HEK293 (cell line): ENCODE measurements around the gene WWOX.
A peak's percentile ranks its signal among the peaks of the same experiment; 100 is the strongest.

Experiments
- CTCF ChIA-PET: fragments of 350-600 bp; formaldehyde crosslinking; extraction: SDS; loops from one replicate; lab custom pipeline; 2021; ENCODE audit warnings: antibody characterized with exemption; lab: Yijun Ruan, JAX
- POLR2A ChIA-PET: fragments of 300-600 bp; formaldehyde crosslinking; extraction: SDS; loops from one replicate; lab custom pipeline; 2020; ENCODE audit warnings: antibody characterized with exemption, inconsistent platforms; lab: Yijun Ruan, JAX
- H3K27ac ChIP-seq: fragments of 200-500 bp; sonication (Bioruptor generic); 2 replicates; pipeline ENCODE4 v1.5.1; 2014; ENCODE audit warnings: low read depth, low read length, control low read depth, inconsistent platforms; ENCODE audit errors: extremely low read depth
- H3K36me3 ChIP-seq, 2 experiments: fragments of 200-500 bp in 1 of 2; sonication (Bioruptor generic) in 1 of 2; 1 replicate in 1 of 2; 2 replicates in 1 of 2; pipeline ENCODE4 v1.5.1; 2014 to 2017; ENCODE audit warnings: inconsistent platforms in 2 of 2, low read length in 2 of 2; ENCODE audit not compliant: control insufficient read depth in 2 of 2, insufficient read depth in 1 of 2
- H3K4me1 ChIP-seq: fragments of 200-500 bp; sonication (Bioruptor generic); 2 replicates; pipeline ENCODE4 v1.5.1; 2014; ENCODE audit warnings: mild to moderate bottlenecking, low read length, inconsistent platforms; ENCODE audit not compliant: control insufficient read depth, insufficient read depth
- H3K4me3 ChIP-seq: 2 replicates; pipeline ENCODE4 v1.5.1; 2011; ENCODE audit warnings: low read depth, mild to moderate bottlenecking, control low read depth, low read length, moderate library complexity
- H3K9me3 ChIP-seq: fragments of 200-500 bp; sonication (Bioruptor generic); 2 replicates; pipeline ENCODE4 v1.5.1; 2014; ENCODE audit warnings: low read depth, low read length, inconsistent platforms; ENCODE audit not compliant: control insufficient read depth, insufficient read depth
- ELK4 ChIP-seq: IDR thresholded peaks from 2 replicates; pipeline ENCODE4 v1.6.1; 2011; ENCODE audit warnings: mild to moderate bottlenecking, low read depth, low read length, borderline replicate concordance
- HOXD13 ChIP-seq: sonication (generic); formaldehyde crosslinking; IDR thresholded peaks from 2 replicates; pipeline ENCODE4 v1.8.0; 2022; ENCODE audit warnings: missing genetic modification reagents, borderline replicate concordance
- KLF10 ChIP-seq: fragments of 450-650 bp; IDR thresholded peaks from 2 replicates; pipeline ENCODE4 v1.5.1; 2018; ENCODE audit warnings: missing biosample characterization, mild to moderate bottlenecking, missing genetic modification characterization
- MYNN ChIP-seq: fragments of 450-650 bp; formaldehyde crosslinking; IDR thresholded peaks from 2 replicates; pipeline ENCODE4 v1.5.1; 2016; ENCODE audit warnings: missing biosample characterization, missing genetic modification characterization, borderline replicate concordance
- OSR2 ChIP-seq: fragments of 450-650 bp; formaldehyde crosslinking; IDR thresholded peaks from 2 replicates; pipeline ENCODE4 v1.5.1; 2016; ENCODE audit warnings: missing biosample characterization, missing genetic modification characterization
- PRDM4 ChIP-seq: fragments of 450-650 bp; formaldehyde crosslinking; IDR thresholded peaks from 2 replicates; pipeline ENCODE4 v1.5.1; 2017; ENCODE audit warnings: missing biosample characterization, missing genetic modification characterization
- SCRT2 ChIP-seq: fragments of 450-650 bp; formaldehyde crosslinking; IDR thresholded peaks from 2 replicates; pipeline ENCODE4 v1.5.1; 2016; ENCODE audit warnings: missing biosample characterization, missing genetic modification characterization
- ZEB2 ChIP-seq: fragments of 450-650 bp; formaldehyde crosslinking; IDR thresholded peaks from 2 replicates; pipeline ENCODE4 v1.5.1; 2016; ENCODE audit warnings: missing biosample characterization, missing genetic modification characterization
- ZFP3 ChIP-seq: fragments of 450-650 bp; formaldehyde crosslinking; IDR thresholded peaks from 2 replicates; pipeline ENCODE4 v1.5.1; 2016; ENCODE audit warnings: low read depth, missing biosample characterization, missing genetic modification characterization
- ZFP37 ChIP-seq: fragments of 450-650 bp; formaldehyde crosslinking; IDR thresholded peaks from 2 replicates; pipeline ENCODE4 v1.5.1; 2016; ENCODE audit warnings: missing biosample characterization, missing genetic modification characterization
- ZFP41 ChIP-seq: fragments of 450-650 bp; formaldehyde crosslinking; IDR thresholded peaks from 2 replicates; pipeline ENCODE4 v1.5.1; 2016; ENCODE audit warnings: missing biosample characterization, missing genetic modification characterization, borderline replicate concordance
- ZNF121 ChIP-seq: fragments of 450-650 bp; formaldehyde crosslinking; IDR thresholded peaks from 2 replicates; pipeline ENCODE4 v1.5.1; 2016; ENCODE audit warnings: missing biosample characterization, missing genetic modification characterization
- ZNF146 ChIP-seq: fragments of 450-650 bp; formaldehyde crosslinking; IDR thresholded peaks from 2 replicates; pipeline ENCODE4 v1.5.1; 2016; ENCODE audit warnings: missing biosample characterization, missing genetic modification characterization
- ZNF24 ChIP-seq: fragments of 450-650 bp; formaldehyde crosslinking; IDR thresholded peaks from 2 replicates; pipeline ENCODE4 v1.5.1; 2016; ENCODE audit warnings: missing biosample characterization, missing genetic modification characterization
- ZNF292 ChIP-seq: fragments of 450-650 bp; formaldehyde crosslinking; IDR thresholded peaks from 2 replicates; pipeline ENCODE4 v1.5.1; 2016; ENCODE audit warnings: low read depth, missing biosample characterization, missing genetic modification characterization, borderline replicate concordance
- ZNF423 ChIP-seq: fragments of 450-650 bp; formaldehyde crosslinking; IDR thresholded peaks from 2 replicates; pipeline ENCODE4 v1.5.1; 2016; ENCODE audit warnings: missing biosample characterization, missing genetic modification characterization
- ZNF513 ChIP-seq: fragments of 450-650 bp; IDR thresholded peaks from 2 replicates; pipeline ENCODE4 v1.5.1; 2018; ENCODE audit warnings: missing biosample characterization, missing genetic modification characterization
- ZNF544 ChIP-seq: fragments of 450-650 bp; formaldehyde crosslinking; IDR thresholded peaks from 2 replicates; pipeline ENCODE4 v1.5.0; 2017; ENCODE audit warnings: missing biosample characterization, missing genetic modification characterization
- ZNF664 ChIP-seq: fragments of 450-650 bp; formaldehyde crosslinking; IDR thresholded peaks from 2 replicates; pipeline ENCODE4 v1.5.1; 2016; ENCODE audit warnings: missing biosample characterization, missing genetic modification characterization
- ZNF843 ChIP-seq: fragments of 450-650 bp; formaldehyde crosslinking; IDR thresholded peaks from 2 replicates; pipeline ENCODE4 v1.5.1; 2016; ENCODE audit warnings: missing biosample characterization, missing genetic modification characterization
- TF ChIP-seq, protein P1 (sequence below): fragments of 450-650 bp; formaldehyde crosslinking; conservative IDR thresholded peaks from 2 replicates; pipeline ENCODE4 v1.5.1; 2016; ENCODE audit warnings: low read depth, missing biosample characterization, missing genetic modification characterization
- TF ChIP-seq, protein P2 (sequence below): fragments of 450-650 bp; formaldehyde crosslinking; optimal IDR thresholded peaks from 2 replicates; pipeline ENCODE3; 2016; ENCODE audit warnings: missing biosample characterization, mild to moderate bottlenecking, missing genetic modification characterization

Gene WWOX

DNA sequence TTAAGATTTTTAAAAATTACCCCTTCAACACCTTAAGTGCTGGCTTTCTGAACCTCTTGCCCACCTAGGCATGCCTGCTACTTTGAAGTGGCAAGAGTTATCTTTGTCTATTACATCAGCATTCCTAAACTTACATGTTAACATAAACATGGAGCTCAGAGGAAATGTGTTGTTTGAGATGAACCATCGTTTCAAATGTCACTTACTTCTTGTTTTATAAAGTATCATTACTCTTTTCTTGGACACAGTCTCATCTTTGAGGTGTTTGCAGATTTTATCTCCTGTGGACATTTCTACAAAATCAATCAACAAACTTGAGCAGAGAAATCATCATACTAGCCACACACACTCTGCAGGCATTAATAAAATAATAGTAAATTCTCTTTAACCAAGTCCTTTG is 184.9 kb downstream of the WWOX start:
- POLR2A ChIA-PET: no interaction called here
- Histone ChIP-seq H3K36me3 (no peaks in the 10 kb centered on the region), H3K4me3 (no peak overlapping the region), H3K9me3 (no peaks in the 10 kb centered on the region), H3K4me1 (peaks cover 11% of the 10 kb centered on the region), H3K27ac (no peak overlapping the region)
- no peak for TF ChIP-seq ZNF24 (tag by site-specific recombination)
- CTCF ChIA-PET: interaction anchor here (1.2 kb wide), 1 partner anchor 77 kb away, joined by 5 read pairs; no protein-coding TSS in a partner anchor

GRCh38 chr16:78284957-78285434 is 185.5 kb downstream of the WWOX start:
- Histone ChIP-seq H3K36me3 (no peaks in the 10 kb centered on the region), H3K4me1 (peaks cover 11% of the 10 kb centered on the region), H3K27ac (no peak overlapping the region), H3K4me3 (no peak overlapping the region), H3K9me3 (no peaks in the 10 kb centered on the region)
- ChIA-PET POLR2A (no interaction called here), CTCF (interaction anchor here (1.2 kb wide), 1 partner anchor 78 kb away, joined by 5 read pairs; no protein-coding TSS in a partner anchor)
- TF ChIP-seq ELK4 (no peak), KLF10 (tag by site-specific recombination) (no peak), ZEB2 (tag by site-specific recombination) (no peak), PRDM4 (tag by site-specific recombination) (0 out of 2 replicates have a peak, but pooled peaks have one; percentile 10), ZFP41 (tag by site-specific recombination) (no peak), ZNF843 (tag by site-specific recombination) (no peak), OSR2 (tag by site-specific recombination) (peak; percentile 59), ZNF146 (tag by site-specific recombination) (no peak), ZNF423 (tag by site-specific recombination) (no peak), ZNF121 (0 out of 2 replicates have a peak, but pooled peaks have one; percentile 46), MYNN (no peak), ZNF513 (no peak), SCRT2 (tag by site-specific recombination) (0 out of 2 replicates have a peak, but pooled peaks have one; percentile 22), ZFP3 (tag by site-specific recombination) (no peak), ZNF292 (tag by site-specific recombination) (no peak), HOXD13 (no peak), ZNF664 (tag by site-specific recombination) (no peak), ZNF544 (no peak), ZFP37 (tag by site-specific recombination) (no peak)
- TF ChIP-seq, protein P1, sequence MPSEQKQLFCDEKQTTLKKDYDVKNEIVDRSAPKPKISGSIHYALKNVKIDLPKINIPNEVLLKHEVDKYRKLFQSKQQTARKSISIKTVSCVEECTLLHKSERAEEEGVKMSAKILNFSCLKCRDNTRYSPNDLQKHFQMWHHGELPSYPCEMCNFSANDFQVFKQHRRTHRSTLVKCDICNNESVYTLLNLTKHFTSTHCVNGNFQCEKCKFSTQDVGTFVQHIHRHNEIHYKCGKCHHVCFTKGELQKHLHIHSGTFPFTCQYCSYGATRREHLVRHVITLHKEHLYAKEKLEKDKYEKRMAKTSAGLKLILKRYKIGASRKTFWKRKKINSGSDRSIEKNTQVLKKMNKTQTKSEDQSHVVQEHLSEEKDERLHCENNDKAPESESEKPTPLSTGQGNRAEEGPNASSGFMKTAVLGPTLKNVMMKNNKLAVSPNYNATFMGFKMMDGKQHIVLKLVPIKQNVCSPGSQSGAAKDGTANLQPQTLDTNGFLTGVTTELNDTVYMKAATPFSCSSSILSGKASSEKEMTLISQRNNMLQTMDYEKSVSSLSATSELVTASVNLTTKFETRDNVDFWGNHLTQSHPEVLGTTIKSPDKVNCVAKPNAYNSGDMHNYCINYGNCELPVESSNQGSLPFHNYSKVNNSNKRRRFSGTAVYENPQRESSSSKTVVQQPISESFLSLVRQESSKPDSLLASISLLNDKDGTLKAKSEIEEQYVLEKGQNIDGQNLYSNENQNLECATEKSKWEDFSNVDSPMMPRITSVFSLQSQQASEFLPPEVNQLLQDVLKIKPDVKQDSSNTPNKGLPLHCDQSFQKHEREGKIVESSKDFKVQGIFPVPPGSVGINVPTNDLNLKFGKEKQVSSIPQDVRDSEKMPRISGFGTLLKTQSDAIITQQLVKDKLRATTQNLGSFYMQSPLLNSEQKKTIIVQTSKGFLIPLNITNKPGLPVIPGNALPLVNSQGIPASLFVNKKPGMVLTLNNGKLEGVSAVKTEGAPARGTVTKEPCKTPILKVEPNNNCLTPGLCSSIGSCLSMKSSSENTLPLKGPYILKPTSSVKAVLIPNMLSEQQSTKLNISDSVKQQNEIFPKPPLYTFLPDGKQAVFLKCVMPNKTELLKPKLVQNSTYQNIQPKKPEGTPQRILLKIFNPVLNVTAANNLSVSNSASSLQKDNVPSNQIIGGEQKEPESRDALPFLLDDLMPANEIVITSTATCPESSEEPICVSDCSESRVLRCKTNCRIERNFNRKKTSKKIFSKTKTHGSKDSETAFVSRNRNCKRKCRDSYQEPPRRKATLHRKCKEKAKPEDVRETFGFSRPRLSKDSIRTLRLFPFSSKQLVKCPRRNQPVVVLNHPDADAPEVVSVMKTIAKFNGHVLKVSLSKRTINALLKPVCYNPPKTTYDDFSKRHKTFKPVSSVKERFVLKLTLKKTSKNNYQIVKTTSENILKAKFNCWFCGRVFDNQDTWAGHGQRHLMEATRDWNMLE (tag by site-specific recombination): no peak
- TF ChIP-seq, protein P2, sequence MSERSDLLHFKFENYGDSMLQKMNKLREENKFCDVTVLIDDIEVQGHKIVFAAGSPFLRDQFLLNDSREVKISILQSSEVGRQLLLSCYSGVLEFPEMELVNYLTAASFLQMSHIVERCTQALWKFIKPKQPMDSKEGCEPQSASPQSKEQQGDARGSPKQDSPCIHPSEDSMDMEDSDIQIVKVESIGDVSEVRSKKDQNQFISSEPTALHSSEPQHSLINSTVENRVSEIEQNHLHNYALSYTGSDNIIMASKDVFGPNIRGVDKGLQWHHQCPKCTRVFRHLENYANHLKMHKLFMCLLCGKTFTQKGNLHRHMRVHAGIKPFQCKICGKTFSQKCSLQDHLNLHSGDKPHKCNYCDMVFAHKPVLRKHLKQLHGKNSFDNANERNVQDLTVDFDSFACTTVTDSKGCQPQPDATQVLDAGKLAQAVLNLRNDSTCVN: no peak
